Hematopoietic multipotent progenitor cell treated with erythropoietin and hydrocortisone succinate and interleukin-3 and kit ligand, for 4 days (in vitro differentiated cells): ENCODE measurements around the gene PTCRA.
"Not testable (repeated sequence)": the region's sequence is repeated elsewhere in the genome, so short reads cannot be mapped to it uniquely, and the experiment has no call there.

Source experiments
- DNase-seq: peaks from one replicate; pipeline ENCODE4 v3.0.0-alpha.2; 2015

Gene PTCRA

DNA sequence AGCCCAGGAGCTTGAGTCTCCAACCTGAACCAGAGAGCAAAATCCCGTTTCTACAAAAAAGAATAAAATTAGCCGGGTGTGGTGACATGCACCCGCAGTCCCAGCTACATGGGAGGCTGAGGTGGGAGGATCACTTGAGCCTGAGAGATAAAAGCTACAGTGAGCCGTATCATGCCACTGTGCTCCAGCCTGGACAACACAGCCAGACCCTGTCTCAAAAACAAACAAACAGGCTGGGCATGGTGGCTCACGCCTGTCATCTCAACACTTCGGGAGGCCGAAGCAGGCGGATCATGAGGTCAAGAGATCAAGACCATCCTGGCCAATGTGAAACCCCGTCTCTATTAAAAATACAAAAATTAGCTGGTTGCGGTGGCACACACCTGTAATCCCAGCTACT, 11.4 kb upstream of the PTCRA start:
- DNase-seq: no peak

DNA sequence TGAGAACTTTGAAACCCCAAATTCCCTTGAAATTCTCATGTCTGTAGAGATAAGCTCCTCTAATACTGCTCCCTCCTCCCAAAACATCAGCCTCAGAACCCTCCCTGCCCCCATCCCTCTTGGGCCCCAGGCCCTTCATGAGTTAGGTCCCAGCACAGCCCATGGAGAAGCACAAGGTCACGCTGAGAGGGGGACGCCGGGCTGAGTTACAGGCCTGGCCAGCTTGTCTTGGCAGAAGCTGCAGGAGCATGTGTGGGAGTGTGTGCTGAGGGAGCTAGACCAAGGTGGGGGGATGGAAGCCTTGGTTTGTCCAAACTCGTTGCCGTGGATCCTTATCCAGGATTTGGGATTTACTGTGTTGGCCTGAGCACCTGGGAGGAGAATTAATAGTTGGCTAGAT, 8.5 kb upstream of the PTCRA start:
- DNase-seq: no peak

DNA sequence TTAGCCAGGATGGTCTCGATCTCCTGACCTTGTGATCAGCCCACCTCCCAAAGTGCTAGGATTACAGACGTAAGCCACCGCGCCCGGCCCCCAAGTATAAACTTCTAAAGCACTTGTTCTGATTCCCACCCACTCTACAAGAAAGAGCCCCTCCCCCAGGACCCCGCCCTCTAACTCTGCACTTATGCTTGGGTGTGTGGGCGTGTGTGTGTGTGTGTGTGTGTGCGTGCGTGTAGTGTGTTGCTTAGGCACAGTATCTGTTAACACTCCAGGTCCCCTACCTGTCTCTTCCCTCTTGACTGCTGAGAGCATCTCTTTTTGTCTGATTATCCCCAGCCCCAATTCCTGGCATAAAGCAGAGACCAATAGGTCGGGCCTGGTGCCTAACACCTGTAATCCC, 6.0 kb upstream of the PTCRA start:
- no peak for DNase-seq

- DNase-seq: no peak
Measured at GRCh38 chr6:42911171-42912021, 4.5 kb upstream of the PTCRA start.

- no peak for DNase-seq
Measured at GRCh38 chr6:42914546-42914945, 1.3 kb upstream of the PTCRA start.

GRCh38 chr6:42916288-42916687, 435 bp downstream of the PTCRA start:
- DNase-seq: no peak

GRCh38 chr6:42921801-42922200, 5.9 kb downstream of the PTCRA start:
- no peak for DNase-seq

- DNase-seq: no peak
Measured at GRCh38 chr6:42923666-42924065, 7.8 kb downstream of the PTCRA start.

DNA sequence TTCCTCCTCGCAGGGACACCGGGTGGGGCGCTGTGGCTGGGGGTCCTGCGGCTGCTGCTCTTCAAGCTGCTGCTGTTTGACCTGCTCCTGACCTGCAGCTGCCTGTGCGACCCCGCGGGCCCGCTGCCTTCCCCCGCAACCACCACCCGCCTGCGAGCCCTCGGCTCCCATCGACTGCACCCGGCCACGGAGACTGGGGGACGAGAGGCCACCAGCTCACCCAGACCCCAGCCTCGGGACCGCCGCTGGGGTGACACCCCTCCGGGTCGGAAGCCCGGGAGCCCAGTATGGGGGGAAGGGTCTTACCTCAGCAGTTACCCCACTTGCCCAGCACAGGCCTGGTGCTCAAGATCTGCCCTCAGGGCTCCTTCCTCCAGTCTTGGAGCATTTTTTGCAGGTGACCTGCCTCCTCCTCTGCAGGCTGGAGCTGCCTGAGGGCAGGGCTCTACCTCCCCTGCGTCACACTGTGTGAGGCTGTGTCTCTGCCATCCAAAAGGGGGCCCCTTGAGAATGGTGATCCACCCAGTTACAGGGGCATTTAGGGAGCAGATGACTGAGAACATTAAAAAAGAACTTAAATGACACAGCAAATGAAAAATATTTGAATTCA, 9.5 kb downstream of the PTCRA start:
- no peak for DNase-seq

GRCh38 chr6:42928986-42929820, 13.3 kb downstream of the PTCRA start, which contains the start of gene CNPY3:
Gene CNPY3, plus strand, starts transcription at chr6:42929480. Its CDS starts 91 bp downstream, at chr6:42929571.
- DNase-seq: peak; percentile 100

DNA sequence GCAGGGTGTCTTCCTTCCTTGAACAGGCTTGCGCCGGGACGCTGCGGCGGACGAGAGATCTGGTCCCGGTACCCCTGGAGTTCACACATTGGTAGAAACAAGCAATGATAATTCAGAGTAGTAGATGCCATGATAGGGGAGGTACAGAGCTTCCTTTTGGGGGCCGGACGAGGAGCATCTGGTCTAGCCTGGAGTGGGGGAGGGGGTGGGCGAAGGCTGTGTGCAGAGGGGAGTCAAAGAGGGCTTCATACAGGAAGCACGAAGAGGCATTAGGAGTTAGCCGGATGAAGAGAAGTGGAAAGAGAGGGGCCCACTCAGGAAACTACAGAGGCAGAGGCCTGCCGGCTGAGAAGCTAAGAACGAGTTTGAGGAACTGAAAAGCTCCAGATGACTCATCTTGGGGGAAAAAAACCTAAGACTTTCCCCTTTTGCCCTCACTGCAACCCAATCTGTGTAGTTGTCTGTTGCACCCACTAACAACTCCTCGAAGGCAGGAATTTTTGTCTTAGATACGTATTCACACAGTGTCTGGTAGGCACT, 14.0 kb downstream of the PTCRA start:
- peak; percentile 90 for DNase-seq

- DNase-seq: no peak
Measured at GRCh38 chr6:42932412-42932811, 16.6 kb downstream of the PTCRA start.

GRCh38 chr6:42933205-42933604, 17.4 kb downstream of the PTCRA start:
- DNase-seq: peak; percentile 58

DNA sequence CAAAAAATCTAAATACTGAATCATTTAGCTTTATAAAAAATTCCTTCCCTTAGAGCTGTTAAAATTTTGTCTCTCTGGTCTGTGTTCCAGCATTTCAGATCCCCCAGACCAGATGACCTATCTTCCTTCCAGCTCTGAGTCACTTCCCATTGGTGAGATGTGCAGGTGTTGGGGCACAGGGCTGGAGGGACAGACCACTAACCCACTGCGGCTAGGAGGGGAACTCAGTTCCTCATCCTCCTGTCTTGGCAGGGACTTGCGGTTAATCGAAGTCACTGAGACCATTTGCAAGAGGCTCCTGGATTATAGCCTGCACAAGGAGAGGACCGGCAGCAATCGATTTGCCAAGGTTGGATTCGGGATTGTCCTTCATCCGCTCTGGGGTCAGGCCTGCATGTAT, 19.5 kb downstream of the PTCRA start:
- peak; percentile 53 for DNase-seq

- no peak for DNase-seq
Measured at GRCh38 chr6:42936398-42936797, 20.5 kb downstream of the PTCRA start.

DNA sequence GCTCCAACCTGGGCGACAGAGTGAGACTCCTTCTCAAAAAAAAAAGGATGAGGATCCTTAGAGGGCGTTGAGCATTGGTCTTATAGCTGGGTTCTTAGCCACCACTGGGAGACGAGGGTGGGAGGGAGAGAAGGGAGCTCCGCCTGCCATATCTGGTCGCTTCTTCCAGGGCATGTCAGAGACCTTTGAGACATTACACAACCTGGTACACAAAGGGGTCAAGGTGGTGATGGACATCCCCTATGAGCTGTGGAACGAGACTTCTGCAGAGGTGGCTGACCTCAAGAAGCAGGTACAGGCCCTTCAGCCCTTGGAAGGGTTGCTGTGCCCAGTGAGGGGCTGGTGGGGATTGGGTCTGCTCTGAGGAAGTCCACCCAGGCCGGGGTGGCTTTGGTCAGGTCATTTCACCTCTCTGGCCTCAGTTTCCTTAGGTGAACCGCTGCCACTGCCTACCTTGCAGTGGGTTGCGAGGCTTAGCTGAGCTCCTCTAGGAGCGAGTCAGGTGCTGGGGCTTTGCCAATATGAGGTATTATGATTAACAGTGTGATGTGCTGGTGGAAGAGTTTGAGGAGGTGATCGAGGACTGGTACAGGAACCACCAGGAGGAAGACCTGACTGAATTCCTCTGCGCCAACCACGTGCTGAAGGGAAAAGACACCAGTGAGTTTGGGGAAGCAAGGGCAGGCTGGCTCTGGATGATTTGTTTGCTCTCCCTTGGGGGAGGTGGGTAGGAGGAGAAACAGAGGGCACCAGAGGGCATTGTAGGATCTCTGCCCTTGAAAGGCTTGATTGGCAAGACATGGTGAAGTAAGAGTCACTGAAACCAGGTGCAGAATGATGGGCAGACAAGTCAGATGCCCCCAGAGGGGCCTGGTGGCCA, 21.9 kb downstream of the PTCRA start:
- DNase-seq: no peak

DNA sequence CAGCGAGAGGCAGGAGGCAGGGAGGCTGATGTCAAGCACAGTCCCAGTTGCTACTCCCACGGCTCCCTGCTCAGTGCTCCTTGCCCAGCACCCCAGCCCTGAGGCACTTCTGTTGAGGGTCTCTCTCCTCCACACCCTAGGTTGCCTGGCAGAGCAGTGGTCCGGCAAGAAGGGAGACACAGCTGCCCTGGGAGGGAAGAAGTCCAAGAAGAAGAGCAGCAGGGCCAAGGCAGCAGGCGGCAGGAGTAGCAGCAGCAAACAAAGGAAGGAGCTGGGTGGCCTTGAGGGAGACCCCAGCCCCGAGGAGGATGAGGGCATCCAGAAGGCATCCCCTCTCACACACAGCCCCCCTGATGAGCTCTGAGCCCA, 22.6 kb downstream of the PTCRA start:
- DNase-seq: no peak

- DNase-seq: no peak
Measured at GRCh38 chr6:42938987-42939809, 23.3 kb downstream of the PTCRA start.

- no peak for DNase-seq
Measured at GRCh38 chr6:42939810-42940167, 23.9 kb downstream of the PTCRA start.

DNA sequence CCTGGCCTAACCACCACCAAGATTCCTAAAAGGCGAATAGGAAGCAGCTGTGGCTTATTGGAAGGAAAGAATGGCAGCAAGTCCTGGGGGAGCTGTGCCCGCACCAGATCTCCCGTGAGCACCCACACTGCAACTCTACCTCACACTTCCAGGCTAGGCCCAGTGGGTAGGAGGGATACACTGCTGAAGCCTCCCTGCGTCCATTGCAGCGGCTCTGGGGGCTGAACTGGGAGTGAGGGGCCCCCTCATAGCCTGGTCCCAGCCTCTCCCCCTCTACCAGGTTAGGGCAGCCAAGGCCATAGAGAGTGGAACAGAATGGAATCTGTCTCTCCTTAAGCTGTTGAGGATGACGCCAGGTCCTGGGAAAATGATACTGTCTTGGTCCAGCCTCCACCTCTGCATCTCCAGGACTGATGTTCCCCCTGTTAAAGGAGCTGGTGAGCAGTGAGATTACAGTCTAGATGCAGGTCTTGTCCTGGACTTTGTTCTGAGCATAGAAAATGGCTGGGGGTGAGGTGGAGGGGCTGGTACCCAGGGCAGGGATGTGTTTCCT, 24.7 kb downstream of the PTCRA start:
- no peak for DNase-seq

- not testable (repeated sequence) for DNase-seq
Measured at GRCh38 chr6:42941356-42941755, 25.5 kb downstream of the PTCRA start.
